GM12892 (cell line): ENCODE measurements around the gene DAPK2.

ENCODE experiments used
- POLR2A ChIP-seq: IDR thresholded peaks from 2 replicates; pipeline ENCODE4 v1.6.1; 2011; ENCODE audit warnings: low read depth, low read length, control low read depth
- POLR2AphosphoS5 ChIP-seq: IDR thresholded peaks from 2 replicates; pipeline ENCODE4 v1.6.1; 2011; ENCODE audit warnings: low read depth, low read length, control low read depth
- TAF1 ChIP-seq: IDR thresholded peaks from 2 replicates; pipeline ENCODE4 v1.6.1; 2011; ENCODE audit warnings: low read depth, mild to moderate bottlenecking, control low read depth, low read length, borderline replicate concordance

- TF ChIP-seq POLR2A (no peak), TAF1 (no peak), POLR2AphosphoS5 (no peak)
These were observed 54.6 kb downstream of the DAPK2 start for GRCh38 chr15:63991706-63992105.
